ENCODE data around the gene NCOR1.
"Not testable (repeated sequence)": the region's sequence is repeated elsewhere in the genome, so short reads cannot be mapped to it uniquely, and the experiment has no call there.

NCOR1 gene

DNA sequence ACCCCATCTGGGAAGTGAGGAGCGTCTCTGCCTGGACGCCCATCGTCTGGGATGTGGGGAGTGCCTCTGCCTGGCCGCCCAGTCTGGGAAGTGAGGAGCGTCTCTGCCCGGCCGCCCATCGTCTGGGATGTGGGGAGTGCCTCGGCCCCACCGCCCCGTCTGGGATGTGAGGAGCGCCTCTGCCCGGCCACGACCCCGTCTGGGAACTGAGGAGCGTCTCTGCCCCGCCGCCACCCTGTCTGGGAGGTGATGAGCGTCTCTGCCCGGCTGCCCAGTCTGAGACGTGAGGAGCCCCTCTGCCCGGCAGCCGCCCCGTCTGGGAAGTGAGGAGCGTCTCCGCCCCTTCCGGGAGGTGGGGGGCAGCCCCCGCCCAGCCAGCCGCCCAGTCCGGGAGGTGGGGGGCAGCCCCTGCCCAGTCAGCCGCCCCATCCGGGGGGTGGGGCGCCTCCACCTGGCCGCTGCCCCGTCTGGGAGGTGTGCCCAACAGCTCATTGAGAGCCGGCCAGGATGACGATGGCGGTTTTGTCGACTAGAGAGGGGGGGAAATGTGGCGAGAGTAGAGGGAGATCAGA lies 69.9 kb downstream of the NCOR1 start:
- not testable (repeated sequence) for DNase-seq

DNA sequence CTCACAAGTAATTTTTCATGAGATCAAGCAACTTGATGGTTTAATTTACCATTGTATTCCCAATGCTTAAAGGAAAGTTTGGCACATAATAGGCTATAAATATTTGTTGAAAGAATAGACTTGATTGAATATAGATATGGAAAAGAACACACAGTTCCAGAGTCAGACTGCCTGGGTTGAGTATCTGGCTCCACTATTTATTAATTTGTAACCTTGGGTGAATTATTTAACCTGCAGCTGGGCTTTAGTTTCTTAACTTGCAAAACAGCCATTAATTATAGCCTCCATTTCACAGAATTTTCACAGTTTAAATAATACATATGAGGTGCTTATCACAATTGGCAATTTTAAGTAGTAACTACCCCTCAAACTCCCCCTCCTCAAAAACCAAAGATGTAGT lies 73.6 kb downstream of the NCOR1 start:
- DNase-seq: no peak

- DNase-seq: no peak
Observed at GRCh38 chr17:16140854-16141253, 74.5 kb downstream of the NCOR1 start.

GRCh38 chr17:16135461-16135860 lies 79.9 kb downstream of the NCOR1 start:
- no peak for DNase-seq

- no peak for DNase-seq
Observed at GRCh38 chr17:16131593-16131992, 83.7 kb downstream of the NCOR1 start.

- DNase-seq: no peak
Observed at GRCh38 chr17:16129441-16130205, 85.7 kb downstream of the NCOR1 start.

DNA sequence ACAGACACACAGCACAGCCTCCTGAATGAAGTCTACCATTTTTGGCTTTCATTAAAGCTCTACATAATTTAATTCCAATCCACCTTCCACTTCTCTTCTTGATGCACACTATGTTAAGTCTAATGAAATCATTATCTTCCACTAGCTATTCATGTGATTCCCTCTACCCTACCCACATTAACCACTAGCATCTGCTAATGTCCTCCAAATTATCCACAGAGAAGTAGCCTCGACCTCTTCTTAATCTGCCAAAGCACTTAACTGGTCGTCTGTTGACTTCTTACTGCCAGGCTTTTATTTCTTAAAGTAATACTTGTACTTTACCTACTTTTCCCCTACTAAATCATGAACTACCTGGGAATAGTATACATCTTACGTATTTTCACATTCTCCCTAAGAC lies 91.8 kb downstream of the NCOR1 start:
- DNase-seq: no peak

- no peak for DNase-seq
Observed at GRCh38 chr17:16122697-16123434, 92.5 kb downstream of the NCOR1 start.

DNA sequence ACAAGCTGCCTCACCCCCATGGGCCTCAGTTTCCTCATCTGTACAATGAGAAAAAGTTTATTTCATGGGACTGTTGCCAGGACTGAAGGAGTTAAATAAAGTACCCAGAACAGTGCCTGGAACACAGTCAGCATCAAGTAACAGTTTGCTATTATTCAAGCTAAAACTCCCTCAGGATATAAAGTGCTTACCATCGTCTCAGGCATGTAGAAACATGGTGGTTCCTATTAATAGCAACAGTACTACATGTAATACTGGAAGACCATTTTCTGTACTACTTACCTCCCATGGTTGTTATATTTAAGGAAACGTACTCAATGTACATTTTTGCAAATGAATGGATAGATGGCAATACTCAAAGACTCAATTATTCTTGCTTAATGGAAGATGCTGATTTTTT lies 93.4 kb downstream of the NCOR1 start:
- DNase-seq: no peak

GRCh38 chr17:16120937-16121336 lies 94.4 kb downstream of the NCOR1 start:
- DNase-seq: no peak

GRCh38 chr17:16117149-16117548 lies 98.2 kb downstream of the NCOR1 start:
- no peak for DNase-seq

DNA sequence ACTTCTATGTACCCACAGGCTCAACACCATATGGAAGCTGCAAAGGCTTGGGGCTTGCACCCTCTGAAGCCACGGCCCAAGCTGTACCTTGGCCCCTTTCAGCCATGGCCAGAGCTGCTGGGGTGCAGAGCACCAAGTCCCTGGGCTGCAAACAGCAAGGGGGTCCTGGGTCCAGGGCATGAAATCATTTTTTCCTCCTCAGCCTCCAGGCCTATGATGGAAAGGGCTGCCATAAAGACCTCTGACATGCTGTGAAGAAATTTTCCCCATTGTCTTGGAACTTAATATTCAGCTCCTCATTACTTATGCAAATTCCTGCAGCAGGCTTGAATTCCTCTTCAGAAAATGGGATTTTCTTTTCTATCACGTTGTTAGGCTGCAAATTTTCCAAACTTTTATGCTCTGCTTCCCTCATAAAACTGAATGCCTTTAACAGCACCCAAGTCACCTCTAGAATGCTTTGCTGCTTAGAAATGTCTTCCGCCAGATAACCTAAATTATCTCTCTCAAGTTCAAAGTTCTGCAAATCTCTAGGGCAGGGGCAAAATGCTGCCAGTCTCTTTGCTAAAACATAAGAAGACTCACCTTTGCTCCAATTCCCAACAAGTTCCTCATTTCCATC lies 100.1 kb downstream of the NCOR1 start:
- not testable (repeated sequence) for DNase-seq

DNA sequence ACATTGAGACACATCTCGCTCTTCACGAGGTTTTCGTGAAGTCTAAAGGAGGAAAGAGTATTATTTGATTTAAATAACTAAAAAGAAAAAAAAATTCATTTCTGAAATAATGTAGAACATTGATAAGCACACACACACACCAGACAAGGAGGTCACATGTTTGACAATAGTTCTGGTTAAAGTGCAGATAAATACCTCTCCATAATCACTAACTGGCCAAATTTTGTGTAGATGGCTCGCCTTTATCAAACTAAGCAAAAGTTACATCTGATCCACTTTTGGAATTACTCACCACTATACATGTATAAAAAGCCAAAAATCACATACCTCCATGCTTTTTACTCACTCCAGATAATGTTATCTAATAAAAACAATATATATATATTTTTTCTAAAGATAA lies 106.5 kb downstream of the NCOR1 start:
- DNase-seq: no peak

- DNase-seq: no peak
Observed at GRCh38 chr17:16108386-16108785, 106.9 kb downstream of the NCOR1 start.

GRCh38 chr17:16107165-16107770 lies 108.1 kb downstream of the NCOR1 start:
- no peak for DNase-seq

GRCh38 chr17:16106161-16106891 lies 109.0 kb downstream of the NCOR1 start:
- DNase-seq: no peak

GRCh38 chr17:16104189-16104588 lies 111.1 kb downstream of the NCOR1 start:
- no peak for DNase-seq

DNA sequence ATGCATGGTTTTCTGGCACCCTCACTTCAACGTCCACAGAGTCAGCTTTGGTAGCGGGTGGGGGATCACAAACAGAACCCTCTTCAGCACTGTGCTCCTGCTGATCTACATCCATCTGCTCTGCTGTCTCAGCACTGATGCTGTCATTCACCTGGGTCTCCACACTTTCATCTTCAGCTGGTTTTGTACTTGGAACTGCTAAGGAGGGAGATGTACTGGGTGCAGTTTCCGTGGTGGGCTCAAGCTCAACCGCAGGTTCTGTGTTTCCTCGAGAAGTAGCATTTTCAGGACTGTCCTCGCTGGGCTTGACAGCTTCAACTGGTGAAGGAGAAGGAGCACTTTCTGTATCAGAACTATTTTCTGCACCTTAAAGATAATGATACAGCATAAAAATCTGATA lies 113.9 kb downstream of the NCOR1 start:
- DNase-seq: no peak

GRCh38 chr17:16100737-16101400 lies 114.5 kb downstream of the NCOR1 start:
- no peak for DNase-seq

DNA sequence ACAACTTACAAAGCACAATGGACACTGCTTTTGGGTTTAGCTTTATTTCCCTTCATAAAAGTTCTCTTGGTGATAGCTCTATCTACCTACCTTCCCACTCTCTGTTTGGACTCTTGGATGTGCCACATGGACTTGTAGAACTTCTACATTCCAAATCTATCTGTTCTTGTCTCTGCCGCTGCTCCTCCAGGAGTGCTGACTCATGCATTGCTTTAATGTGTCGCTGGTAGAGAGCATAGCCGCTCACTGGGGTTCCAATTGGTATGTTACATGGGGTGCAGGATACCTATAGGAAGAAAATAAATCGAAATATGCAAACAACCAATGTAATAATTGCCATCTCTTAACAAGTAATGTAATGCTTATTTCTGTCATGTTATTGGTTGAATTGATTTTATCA lies 123.6 kb downstream of the NCOR1 start:
- no peak for DNase-seq

- DNase-seq: no peak
Observed at GRCh38 chr17:16086957-16087356, 128.4 kb downstream of the NCOR1 start.

Measured in effector CD4-positive, alpha-beta T cell (primary cell).